ENCODE data around the gene OR2M3.

OR2M3 gene

GRCh38 chr1:248183996-248184395 lies 13.1 kb upstream of the OR2M3 start:
- no peak overlapping the region for H3K27ac ChIP-seq
- TF ChIP-seq ZFX (IDR thresholded peaks at IDR 0.05): no peak
- TF ChIP-seq CTCF (conservative IDR thresholded peaks at IDR 0.05): no peak

- H3K27ac ChIP-seq: no peak overlapping the region
- no peak for TF ChIP-seq ZFX (IDR thresholded peaks at IDR 0.05)
- TF ChIP-seq CTCF (conservative IDR thresholded peaks at IDR 0.05): no peak
Measured at GRCh38 chr1:248187363-248187762, 9.7 kb upstream of the OR2M3 start.

- TF ChIP-seq ZFX (IDR thresholded peaks at IDR 0.05): no peak
- no peak for TF ChIP-seq CTCF (conservative IDR thresholded peaks at IDR 0.05)
Measured at GRCh38 chr1:248189026-248189425, 8.0 kb upstream of the OR2M3 start.

GRCh38 chr1:248194117-248194516 lies 2.9 kb upstream of the OR2M3 start:
- no peak overlapping the region for H3K27ac ChIP-seq
- TF ChIP-seq CTCF (conservative IDR thresholded peaks at IDR 0.05): no peak

More at GRCh38 chr1:248189026-248189425, 8.0 kb upstream of the OR2M3 start:
- H3K27ac ChIP-seq: no peak overlapping the region

GRCh38 chr1:248215880-248216279 lies 18.8 kb downstream of the OR2M3 start:
- TF ChIP-seq ZFX (IDR thresholded peaks at IDR 0.05) (no peak), CTCF (conservative IDR thresholded peaks at IDR 0.05) (no peak)
- H3K27ac ChIP-seq: no peak overlapping the region

GRCh38 chr1:248225537-248225936 lies 28.5 kb downstream of the OR2M3 start:
- H3K27ac ChIP-seq: no peak overlapping the region
- TF ChIP-seq ZFX (IDR thresholded peaks at IDR 0.05): no peak
- no peak for TF ChIP-seq CTCF (conservative IDR thresholded peaks at IDR 0.05)

- no peak overlapping the region for H3K27ac ChIP-seq
- no peak for TF ChIP-seq ZFX (IDR thresholded peaks at IDR 0.05)
- no peak for TF ChIP-seq CTCF (conservative IDR thresholded peaks at IDR 0.05)
Measured at GRCh38 chr1:248229360-248229908, 32.4 kb downstream of the OR2M3 start.

All from C4-2B (cell line).